DMS53 treated with DMSO at 0.1 percent for 48 hours (cell line): Measurements from ENCODE around the gene LRRC3.

ENCODE experiments used
- DNase-seq: peaks from one replicate; lab custom pipeline; 2025; ENCODE audit not compliant: unreplicated experiment; lab: John Stamatoyannopoulos, UW

The LRRC3 gene

GRCh38 chr21:44510109-44510507 is 54.8 kb downstream of the LRRC3 start:
- DNase-seq: no peak

GRCh38 chr21:44510508-44511218 is 55.4 kb downstream of the LRRC3 start:
- peak; percentile 63 for DNase-seq

- no peak for DNase-seq
Measured at GRCh38 chr21:44511219-44511937, 56.1 kb downstream of the LRRC3 start.
